Kidney epithelial cell (primary cell): ENCODE measurements around the gene FUBP3. TPM values are rescaled to one million over a fixed set of nuclear protein-coding genes. Genes with fewer than 3 reads are reported as not detected.

Experiments used
- DNase-seq: peaks from one replicate; pipeline ENCODE4 v3.0.0-alpha.2; 2010; ENCODE audit warnings: low read depth
- H3K27me3 ChIP-seq: 2 replicates; pipeline ENCODE4 v1.6.0; 2011; ENCODE audit warnings: low read length; ENCODE audit not compliant: control insufficient read depth, insufficient read depth
- H3K36me3 ChIP-seq: 2 replicates; pipeline ENCODE4 v1.5.1; 2011; ENCODE audit warnings: low read length; ENCODE audit not compliant: control insufficient read depth, insufficient read depth
- H3K4me3 ChIP-seq: 2 replicates; pipeline ENCODE4 v1.5.1; 2011; ENCODE audit warnings: low read depth, mild to moderate bottlenecking, control low read depth, low read length
- CTCF ChIP-seq: IDR thresholded peaks from 2 replicates; pipeline ENCODE4 v1.5.1; 2011; ENCODE audit warnings: mild to moderate bottlenecking, moderate library complexity, low read length, control low read depth, inconsistent platforms; ENCODE audit not compliant: insufficient read depth, poor library complexity, severe bottlenecking
- total RNA-seq: library from RNA; depleted of rRNA; stranded (reverse); fragments of >200 nt; gene quantifications from 2 replicates; pipeline ENCODE4 v1.2.3, GENCODE V29; 2015

FUBP3 gene
- total RNA-seq, 1 donor from 2014 or later = 49.5 TPM

GRCh38 chr9:130667120-130667435 is 87.7 kb downstream of the FUBP3 start:
- no peak for DNase-seq
- Histone ChIP-seq H3K27me3 (peaks cover 67% of the 10 kb centered on the region), H3K4me3 (no peak overlapping the region), H3K36me3 (no peaks in the 10 kb centered on the region)
- no peak for TF ChIP-seq CTCF

- H3K27me3 ChIP-seq = peaks cover 56% of the 10 kb centered on the region
- no peaks in the 10 kb centered on the region for H3K36me3 ChIP-seq
- no peak for DNase-seq
- no peak overlapping the region for H3K4me3 ChIP-seq
- TF ChIP-seq CTCF = no peak
Observed at GRCh38 chr9:130668196-130668595, 88.8 kb downstream of the FUBP3 start.

- H3K27me3 ChIP-seq = peaks cover 51% of the 10 kb centered on the region
- DNase-seq = no peak
- no peak for TF ChIP-seq CTCF
- H3K36me3 ChIP-seq = no peaks in the 10 kb centered on the region
- H3K4me3 ChIP-seq = no peak overlapping the region
Observed at GRCh38 chr9:130668659-130669058, 89.3 kb downstream of the FUBP3 start.

GRCh38 chr9:130669965-130670364 is 90.6 kb downstream of the FUBP3 start:
- H3K4me3 ChIP-seq = no peak overlapping the region

GRCh38 chr9:130670644-130671043 is 91.3 kb downstream of the FUBP3 start:
- TF ChIP-seq CTCF = no peak
- H3K4me3 ChIP-seq = no peak overlapping the region
- H3K36me3 ChIP-seq = no peaks in the 10 kb centered on the region
- DNase-seq = no peak
- H3K27me3 ChIP-seq = peaks cover 33% of the 10 kb centered on the region

More at GRCh38 chr9:130669965-130670364, 90.6 kb downstream of the FUBP3 start:
- no peak for DNase-seq
- H3K36me3 ChIP-seq = no peaks in the 10 kb centered on the region
- H3K27me3 ChIP-seq = peaks cover 38% of the 10 kb centered on the region
- TF ChIP-seq CTCF = no peak

GRCh38 chr9:130672466-130672865 is 93.1 kb downstream of the FUBP3 start:
- Histone ChIP-seq H3K27me3 (peaks cover 14% of the 10 kb centered on the region), H3K36me3 (no peaks in the 10 kb centered on the region), H3K4me3 (no peak overlapping the region)
- TF ChIP-seq CTCF = no peak
- no peak for DNase-seq
